HCT116 (cell line): ENCODE data around the gene PRLR. TPM values are rescaled to one million over a fixed set of nuclear protein-coding genes. Genes with fewer than 3 reads are reported as not detected.

Experiments used
- ATAC-seq: fragments of 200-7000 bp; cut with Tn5 transposase; 2 replicates; pipeline ENCODE4 v1.9.1; 2020; ENCODE audit warnings: mild to moderate bottlenecking, moderate library complexity
- BruUV-seq: library from RNA; stranded (reverse); fragments of 400-500 nt; replicated peaks from 2 replicates; lab custom pipeline; 2021; lab: Mats Ljungman, UMichigan
- CTCF ChIA-PET: fragments of 300-600 bp; sonication (Branson Sonifier 250); formaldehyde crosslinking; loops from one replicate; lab custom pipeline; 2021; ENCODE audit warnings: antibody characterized with exemption; lab: Charles Lee
- POLR2A ChIA-PET: fragments of 300-600, 350-600 bp; sonication (Branson Sonifier 250); formaldehyde crosslinking; loops from one replicate; lab custom pipeline; 2021; ENCODE audit warnings: antibody characterized with exemption; lab: Charles Lee
- RAD21 ChIA-PET, 2 experiments: fragments of 300-600 bp; sonication (Branson Sonifier 250); formaldehyde crosslinking; loops; one replicate each; lab custom pipeline; 2023; ENCODE audit warnings: low total read pairs in 2 of 2; ENCODE audit not compliant: uncharacterized antibody in 2 of 2, unreplicated experiment in 2 of 2, low non-redundant PET in 1 of 2; lab: Charles Lee
- DNase-seq: peaks from one replicate; pipeline ENCODE4 v3.0.0-alpha.2; 2010; ENCODE audit warnings: low read depth, low spot score
- H2AFZ ChIP-seq: fragments of 200-600 bp; shearing (Covaris generic), sonication (generic); 2 replicates; pipeline ENCODE4 v1.6.1; 2017; ENCODE audit warnings: low read depth, mixed run types, mixed read lengths, antibody characterized with exemption, low read length; ENCODE audit not compliant: poor library complexity, severe bottlenecking
- H3K27ac ChIP-seq: 2 replicates; pipeline ENCODE4 v1.5.1; 2012; ENCODE audit warnings: low read depth, low read length
- H3K27me3 ChIP-seq: fragments of 200-600 bp; sonication (generic); 2 replicates; pipeline ENCODE4 v1.6.1; 2016; ENCODE audit warnings: mixed run types, low read length, mixed read lengths; ENCODE audit not compliant: insufficient read depth
- H3K36me3 ChIP-seq, 2 experiments: fragments of 200-500 bp in 1 of 2; fragments of 200-600 bp in 1 of 2; sonication (Bioruptor generic) in 1 of 2; sonication (generic) in 1 of 2; 2 replicates each; pipeline versions ENCODE4 v1.5.1 to v1.6.1; 2014 to 2016; ENCODE audit warnings: low read length in 2 of 2, inconsistent platforms in 1 of 2, mixed read lengths in 1 of 2, mixed run types in 1 of 2; ENCODE audit not compliant: insufficient read depth in 2 of 2, control insufficient read depth in 1 of 2
- H3K4me1 ChIP-seq, 2 experiments: fragments of 200-600 bp in 1 of 2; sonication (generic) in 1 of 2; 2 replicates each; pipeline versions ENCODE4 v1.5.1 to v1.6.1; 2012 to 2017; ENCODE audit warnings: low read length in 2 of 2, inconsistent platforms in 1 of 2, mild to moderate bottlenecking in 1 of 2, mixed read lengths in 1 of 2, mixed run types in 1 of 2, moderate library complexity in 1 of 2; ENCODE audit not compliant: insufficient read depth in 2 of 2, control insufficient read depth in 1 of 2
- H3K4me2 ChIP-seq: fragments of 200-600 bp; sonication (generic); 2 replicates; pipeline ENCODE4 v1.6.1; 2017; ENCODE audit warnings: mixed run types, low read length, mixed read lengths
- H3K4me3 ChIP-seq, 2 experiments: fragments of 200-600 bp in 1 of 2; sonication (generic) in 1 of 2; replicated peaks in 1 of 2; 2 replicates each; pipeline ENCODE4 v1.5.1; 2011 to 2016; ENCODE audit warnings: low read length in 2 of 2, control low read depth in 1 of 2, low read depth in 1 of 2, mild to moderate bottlenecking in 1 of 2, mixed read lengths in 1 of 2, mixed run types in 1 of 2
- H3K79me2 ChIP-seq: fragments of 200-600 bp; sonication (generic); 2 replicates; pipeline ENCODE4 v1.6.1; 2017; ENCODE audit warnings: mild to moderate bottlenecking, mixed run types, low read length, moderate library complexity, mixed read lengths; ENCODE audit not compliant: insufficient read depth
- H3K9ac ChIP-seq: fragments of 200-600 bp; sonication (generic); 2 replicates; pipeline ENCODE4 v1.6.1; 2016; ENCODE audit warnings: low read length, mixed read lengths
- H3K9me2 ChIP-seq: fragments of 200-600 bp; sonication (generic), shearing (Covaris generic); 2 replicates; pipeline ENCODE4 v1.6.1; 2017; ENCODE audit warnings: mixed run types, mild to moderate bottlenecking, moderate library complexity; ENCODE audit not compliant: insufficient read depth
- H3K9me3 ChIP-seq, 2 experiments: fragments of 200-500 bp in 1 of 2; fragments of 200-600 bp in 1 of 2; sonication (Bioruptor generic) in 1 of 2; sonication (generic) in 1 of 2; 2 replicates each; pipeline ENCODE4 v1.6.1; 2014 to 2017; ENCODE audit warnings: low read length in 2 of 2, mixed read lengths in 2 of 2, inconsistent platforms in 1 of 2, low read depth in 1 of 2, mild to moderate bottlenecking in 1 of 2, mixed run types in 1 of 2, moderate library complexity in 1 of 2; ENCODE audit not compliant: control insufficient read depth in 1 of 2, insufficient read depth in 1 of 2
- H4K20me1 ChIP-seq: fragments of 200-600 bp; sonication (generic), shearing (Covaris generic); 2 replicates; pipeline ENCODE4 v1.6.1; 2017; ENCODE audit warnings: mixed run types, mild to moderate bottlenecking, moderate library complexity; ENCODE audit not compliant: insufficient read depth
- CBX3 ChIP-seq: IDR thresholded peaks from 2 replicates; pipeline ENCODE4 v1.6.1; 2012; ENCODE audit warnings: low read depth
- CEBPB ChIP-seq: IDR thresholded peaks from 2 replicates; pipeline ENCODE4 v1.6.1; 2012; ENCODE audit warnings: low read depth
- EGR1 ChIP-seq: IDR thresholded peaks from 2 replicates; pipeline ENCODE4 v1.6.1; 2012; ENCODE audit warnings: low read depth
- ELF1 ChIP-seq: IDR thresholded peaks from 2 replicates; pipeline ENCODE4 v1.6.1; 2012; ENCODE audit warnings: low read depth, borderline replicate concordance
- JUND ChIP-seq: IDR thresholded peaks from 2 replicates; pipeline ENCODE4 v1.6.1; 2012
- POLR2A ChIP-seq: IDR thresholded peaks from 2 replicates; pipeline ENCODE4 v1.7.0; 2011; ENCODE audit warnings: borderline replicate concordance; ENCODE audit not compliant: insufficient read depth, insufficient read length; ENCODE audit errors: extremely low read depth
- POLR2AphosphoS5 ChIP-seq: IDR thresholded peaks from 2 replicates; pipeline ENCODE4 v1.6.1; 2011; ENCODE audit warnings: mild to moderate bottlenecking, low read depth, low read length, moderate library complexity
- SIN3A ChIP-seq: IDR thresholded peaks from 2 replicates; pipeline ENCODE4 v1.6.1; 2012; ENCODE audit warnings: low read depth
- SRF ChIP-seq: IDR thresholded peaks from 2 replicates; pipeline ENCODE4 v1.6.1; 2012; ENCODE audit warnings: low read depth
- TCF7L2 ChIP-seq: IDR thresholded peaks from 2 replicates; pipeline ENCODE4 v1.7.0; 2011; ENCODE audit warnings: borderline replicate concordance, inconsistent platforms; ENCODE audit not compliant: insufficient read depth, insufficient read length; ENCODE audit errors: extremely low read depth
- YY1 ChIP-seq: IDR thresholded peaks from 2 replicates; pipeline ENCODE4 v1.6.1; 2011; ENCODE audit warnings: low read length, low read depth, moderate library complexity, mild to moderate bottlenecking; ENCODE audit not compliant: insufficient replicate concordance; ENCODE audit errors: extremely low read depth
- ZFX ChIP-seq: fragments of 450-650 bp; IDR thresholded peaks from 2 replicates; pipeline ENCODE4 v1.6.1; 2017
- ZNF274 ChIP-seq: fragments of 200-500 bp; sonication (Bioruptor generic); IDR thresholded peaks from 2 replicates; pipeline ENCODE4 v1.6.1; 2014; ENCODE audit warnings: mild to moderate bottlenecking, low read depth, low read length, inconsistent platforms
- intact Hi-C: fragments of 100-400 bp; cut with micrococcal nuclease; formaldehyde crosslinking; loops from 2 replicates; pipeline ENCODE4 v1.10.0; 2022
- total RNA-seq: library from RNA; stranded (reverse); gene quantifications from one replicate; pipeline ENCODE4 v1.2.1, GENCODE V29; 2021; ENCODE audit not compliant: unreplicated experiment
- TF ChIP-seq, protein P1 (sequence below): IDR thresholded peaks from 2 replicates; pipeline ENCODE4 v1.6.1; 2012
- TF ChIP-seq, protein P2 (sequence below), 3 experiments: fragments of 200-600 bp in 1 of 3; sonication (generic) in 1 of 3; IDR thresholded peaks in 2 of 3; conservative IDR thresholded peaks in 1 of 3; 2 replicates each; pipeline ENCODE4 v1.5.1; 2012 to 2017; ENCODE audit warnings: low read depth in 2 of 3, low read length in 2 of 3, antibody characterized with exemption in 1 of 3, borderline replicate concordance in 1 of 3, control low read depth in 1 of 3, mild to moderate bottlenecking in 1 of 3, mixed read lengths in 1 of 3, mixed run types in 1 of 3, moderate library complexity in 1 of 3; ENCODE audit not compliant: insufficient read depth in 1 of 3
- TF ChIP-seq, protein P3 (sequence below): IDR thresholded peaks from 2 replicates; pipeline ENCODE4 v1.6.1; 2012

PRLR gene
- total RNA-seq, 1 experiment from 2014 or later = 0.10 TPM

DNA sequence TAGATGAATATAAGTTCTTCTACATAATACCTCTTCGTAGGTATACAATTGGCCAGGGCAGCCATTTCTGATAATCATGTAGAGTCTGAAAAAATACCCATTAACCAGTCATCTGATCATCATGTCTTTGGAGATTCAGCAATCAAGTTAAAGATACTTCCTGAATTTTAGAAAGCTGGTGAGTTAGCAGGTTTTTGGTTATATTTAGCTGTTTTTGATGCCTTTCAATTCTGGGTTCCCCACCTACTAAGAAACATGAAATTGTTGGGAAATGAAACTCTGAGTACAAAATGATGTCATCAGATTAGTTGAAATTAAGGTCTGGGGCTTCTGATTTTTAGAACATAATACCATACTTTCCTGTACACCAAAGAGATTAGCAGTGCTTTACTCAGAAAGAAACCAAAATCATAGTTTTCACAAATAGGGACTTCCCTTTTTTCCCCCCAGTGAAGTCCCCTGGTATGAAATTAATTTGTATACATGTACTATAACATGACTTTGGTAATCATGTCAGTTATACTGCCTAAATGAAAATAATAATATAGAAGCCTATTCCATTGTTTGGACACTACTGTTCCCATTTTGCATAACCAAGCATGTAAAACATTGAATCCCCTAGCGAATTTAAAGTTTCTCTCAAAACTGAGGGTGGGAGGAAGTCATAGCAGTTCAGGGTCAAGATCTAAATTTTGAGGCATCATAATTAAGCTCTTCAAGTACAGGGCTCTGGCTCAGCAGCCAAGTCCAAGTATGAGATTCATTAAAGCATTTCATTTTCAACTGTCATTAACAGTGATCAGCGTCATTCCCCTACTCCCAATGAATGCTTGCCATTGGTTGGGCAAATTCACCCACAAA is 17.9 kb downstream of the PRLR start:
- DNase-seq (no peak), ATAC-seq (no peak)
- Histone ChIP-seq H4K20me1 (no peaks in the 10 kb centered on the region), H3K9ac (no peak overlapping the region), H3K4me1 (no peaks in the 10 kb centered on the region), H3K36me3 (no peaks in the 10 kb centered on the region), H3K79me2 (no peaks in the 10 kb centered on the region), H3K27me3 (peaks cover 4% of the 10 kb centered on the region; the same call in 1 of the 2 replicates), H3K9me2 (no peaks in the 10 kb centered on the region), H3K27ac (no peak overlapping the region), H2AFZ (no peak overlapping the region), H3K4me2 (no peak overlapping the region), H3K9me3 (no peaks in the 10 kb centered on the region), H3K4me3 (no peak overlapping the region)
- ChIA-PET CTCF (no interaction called here), POLR2A (no interaction called here), RAD21 (no interaction called here)
- TF ChIP-seq SRF = no peak
- TF ChIP-seq ZFX = no peak
- TF ChIP-seq CBX3 = no peak
- no peak for TF ChIP-seq SIN3A
- TF ChIP-seq CEBPB = no peak
- TF ChIP-seq, protein P1, sequence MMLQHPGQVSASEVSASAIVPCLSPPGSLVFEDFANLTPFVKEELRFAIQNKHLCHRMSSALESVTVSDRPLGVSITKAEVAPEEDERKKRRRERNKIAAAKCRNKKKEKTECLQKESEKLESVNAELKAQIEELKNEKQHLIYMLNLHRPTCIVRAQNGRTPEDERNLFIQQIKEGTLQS = no peak
- TF ChIP-seq YY1 = no peak
- no peak for TF ChIP-seq ELF1
- TF ChIP-seq, protein P2, sequence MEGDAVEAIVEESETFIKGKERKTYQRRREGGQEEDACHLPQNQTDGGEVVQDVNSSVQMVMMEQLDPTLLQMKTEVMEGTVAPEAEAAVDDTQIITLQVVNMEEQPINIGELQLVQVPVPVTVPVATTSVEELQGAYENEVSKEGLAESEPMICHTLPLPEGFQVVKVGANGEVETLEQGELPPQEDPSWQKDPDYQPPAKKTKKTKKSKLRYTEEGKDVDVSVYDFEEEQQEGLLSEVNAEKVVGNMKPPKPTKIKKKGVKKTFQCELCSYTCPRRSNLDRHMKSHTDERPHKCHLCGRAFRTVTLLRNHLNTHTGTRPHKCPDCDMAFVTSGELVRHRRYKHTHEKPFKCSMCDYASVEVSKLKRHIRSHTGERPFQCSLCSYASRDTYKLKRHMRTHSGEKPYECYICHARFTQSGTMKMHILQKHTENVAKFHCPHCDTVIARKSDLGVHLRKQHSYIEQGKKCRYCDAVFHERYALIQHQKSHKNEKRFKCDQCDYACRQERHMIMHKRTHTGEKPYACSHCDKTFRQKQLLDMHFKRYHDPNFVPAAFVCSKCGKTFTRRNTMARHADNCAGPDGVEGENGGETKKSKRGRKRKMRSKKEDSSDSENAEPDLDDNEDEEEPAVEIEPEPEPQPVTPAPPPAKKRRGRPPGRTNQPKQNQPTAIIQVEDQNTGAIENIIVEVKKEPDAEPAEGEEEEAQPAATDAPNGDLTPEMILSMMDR (IDR thresholded peaks at IDR 0.05 in 2 of 3, conservative IDR thresholded peaks at IDR 0.05 in 1 of 3; ENCODE audit: borderline replicate concordance in 1 of 3, insufficient read depth in 1 of 3, low read depth in 2 of 3, low read length in 2 of 3) = no peak
- TF ChIP-seq POLR2AphosphoS5 = no peak
- TF ChIP-seq, protein P3, sequence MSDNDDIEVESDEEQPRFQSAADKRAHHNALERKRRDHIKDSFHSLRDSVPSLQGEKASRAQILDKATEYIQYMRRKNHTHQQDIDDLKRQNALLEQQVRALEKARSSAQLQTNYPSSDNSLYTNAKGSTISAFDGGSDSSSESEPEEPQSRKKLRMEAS = no peak
- TF ChIP-seq JUND = no peak
- TF ChIP-seq EGR1 = no peak
- TF ChIP-seq TCF7L2 = no peak
- no peak for TF ChIP-seq ZNF274
- TF ChIP-seq POLR2A = no peak
- intact Hi-C loops = no loop called here
- BruUV-seq = no TSS peak
